Trophoblast cell (in vitro differentiated cells and primary cell): Measurements from ENCODE around the gene FLACC1.

Experiments
- DNase-seq, 2 donors: peaks; one replicate each; pipeline ENCODE4 v3.0.0-alpha.2; 2016
- H2AFZ ChIP-seq: 2 replicates; pipeline ENCODE4 v1.6.1; 2013; ENCODE audit warnings: low read length, moderate library complexity, mild to moderate bottlenecking; ENCODE audit not compliant: insufficient read depth, poor library complexity
- H2AK5ac ChIP-seq: 2 replicates; pipeline ENCODE4 v1.6.1; 2013; ENCODE audit warnings: mild to moderate bottlenecking, low read length
- H2BK120ac ChIP-seq: 2 replicates; pipeline ENCODE4 v1.6.1; 2013; ENCODE audit warnings: low read length, mild to moderate bottlenecking, moderate library complexity; ENCODE audit not compliant: insufficient read depth, poor library complexity
- H2BK12ac ChIP-seq: 2 replicates; pipeline ENCODE4 v1.6.1; 2013; ENCODE audit warnings: mild to moderate bottlenecking, low read length, moderate library complexity
- H2BK5ac ChIP-seq: 2 replicates; pipeline ENCODE4 v1.6.1; 2013; ENCODE audit warnings: low read length, low read depth, moderate library complexity, mild to moderate bottlenecking; ENCODE audit not compliant: poor library complexity
- H3K14ac ChIP-seq: 2 replicates; pipeline ENCODE4 v1.6.1; 2013; ENCODE audit warnings: mild to moderate bottlenecking, low read length
- H3K18ac ChIP-seq: 2 replicates; pipeline ENCODE4 v1.6.1; 2013; ENCODE audit warnings: mild to moderate bottlenecking, low read length
- H3K23ac ChIP-seq: 2 replicates; pipeline ENCODE4 v1.6.1; 2013; ENCODE audit warnings: low read length
- H3K27ac ChIP-seq: 2 replicates; pipeline ENCODE4 v1.5.1; 2013; ENCODE audit warnings: low read depth, mild to moderate bottlenecking, inconsistent platforms, low read length, moderate library complexity
- H3K27me3 ChIP-seq: 2 replicates; pipeline ENCODE4 v1.6.1; 2013; ENCODE audit warnings: inconsistent platforms, mild to moderate bottlenecking, low read length, moderate library complexity; ENCODE audit not compliant: insufficient read depth
- H3K36me3 ChIP-seq, 2 experiments: 1 replicate in 1 of 2; 2 replicates in 1 of 2; pipeline ENCODE4 v1.6.1; 2013; ENCODE audit warnings: low read length in 2 of 2, mild to moderate bottlenecking in 2 of 2, moderate library complexity in 1 of 2; ENCODE audit not compliant: insufficient read depth in 2 of 2, control insufficient read depth in 1 of 2
- H3K4ac ChIP-seq: 2 replicates; pipeline ENCODE4 v1.6.1; 2013; ENCODE audit warnings: low read depth, mild to moderate bottlenecking, low read length, moderate library complexity
- H3K4me1 ChIP-seq, 2 experiments: 1 replicate in 1 of 2; 2 replicates in 1 of 2; pipeline ENCODE4 v1.6.1; 2013; ENCODE audit warnings: low read length in 2 of 2, mild to moderate bottlenecking in 2 of 2, moderate library complexity in 1 of 2; ENCODE audit not compliant: insufficient read depth in 2 of 2, control insufficient read depth in 1 of 2
- H3K4me2 ChIP-seq: 2 replicates; pipeline ENCODE4 v1.6.1; 2013; ENCODE audit warnings: inconsistent platforms, mild to moderate bottlenecking, low read length, moderate library complexity
- H3K4me3 ChIP-seq: 2 replicates; pipeline ENCODE4 v1.5.1; 2013; ENCODE audit warnings: mild to moderate bottlenecking, low read depth, low read length, inconsistent platforms
- H3K79me1 ChIP-seq: one replicate; pipeline ENCODE4 v1.6.1; 2013; ENCODE audit warnings: low read length
- H3K79me2 ChIP-seq: 2 replicates; pipeline ENCODE4 v1.6.1; 2013; ENCODE audit warnings: low read length, mild to moderate bottlenecking; ENCODE audit not compliant: control insufficient read depth, insufficient read depth, poor library complexity
- H3K9ac ChIP-seq: 2 replicates; pipeline ENCODE4 v1.6.1; 2013; ENCODE audit warnings: mild to moderate bottlenecking, low read length
- H3K9me3 ChIP-seq: 2 replicates; pipeline ENCODE4 v1.6.1; 2013; ENCODE audit warnings: low read depth, mild to moderate bottlenecking, control low read depth, inconsistent platforms, low read length; ENCODE audit not compliant: insufficient read depth
- H4K12ac ChIP-seq: 2 replicates; pipeline ENCODE4 v1.6.1; 2013; ENCODE audit warnings: low read depth, mild to moderate bottlenecking, low read length, moderate library complexity
- H4K8ac ChIP-seq: 2 replicates; pipeline ENCODE4 v1.6.1; 2013; ENCODE audit warnings: low read depth, mild to moderate bottlenecking, low read length, moderate library complexity
- H4K91ac ChIP-seq: one replicate; pipeline ENCODE4 v1.6.1; 2013; ENCODE audit warnings: low read depth, mild to moderate bottlenecking, low read length, moderate library complexity
- WGBS: extraction: QIAGEN DNeasy Blood & Tissue Kit; methylation state at CpG from one replicate; pipeline ENCODE4 v1.1.7; 2013; ENCODE audit warnings: missing lambda C conversion rate; ENCODE audit not compliant: insufficient read length, insufficient coverage; ENCODE audit errors: extremely low coverage; 5-methylcytosine and 5-hydroxymethylcytosine counted together

FLACC1 gene

DNA sequence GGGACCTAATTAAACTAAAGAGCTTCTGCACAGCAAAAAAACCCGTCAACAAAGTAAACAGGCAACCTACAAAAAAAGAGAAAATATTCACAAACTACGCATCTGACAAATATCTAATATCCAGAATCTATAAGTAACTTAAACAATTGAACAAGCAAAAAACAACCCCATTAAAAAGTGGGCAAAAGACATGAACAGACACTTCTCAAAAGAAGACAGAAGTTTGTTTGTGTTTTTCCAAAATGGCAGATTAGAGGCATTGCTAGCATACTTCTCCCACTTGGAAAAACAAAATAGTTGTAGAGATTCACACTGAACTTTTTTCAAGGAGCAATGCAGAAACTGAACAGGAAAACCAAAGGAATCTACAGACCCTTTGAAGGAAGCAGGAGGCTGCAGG, 37.6 kb downstream of the FLACC1 start:
- Histone ChIP-seq H4K12ac (no peak overlapping the region), H3K27ac (no peak overlapping the region), H3K14ac (no peak overlapping the region), H2AFZ (no peak overlapping the region), H4K8ac (no peak overlapping the region), H3K9me3 (peaks cover 4% of the 10 kb centered on the region), H3K23ac (no peak overlapping the region), H2BK12ac (no peak overlapping the region), H3K4me2 (no peak overlapping the region), H3K27me3 (no peaks in the 10 kb centered on the region), H3K4ac (no peak overlapping the region), H3K4me3 (no peak overlapping the region), H3K4me1 (no peaks in the 10 kb centered on the region), H4K91ac (no peak overlapping the region), H3K36me3 (no peaks in the 10 kb centered on the region), H2BK5ac (no peak overlapping the region), H3K9ac (no peak overlapping the region), H2BK120ac (no peak overlapping the region), H3K79me2 (no peaks in the 10 kb centered on the region), H3K18ac (no peak overlapping the region), H3K79me1 (no peaks in the 10 kb centered on the region), H2AK5ac (no peak overlapping the region)
- DNase-seq = no peak
- WGBS = no CpG with 5 or more reads among the region's 2 CpGs

DNA sequence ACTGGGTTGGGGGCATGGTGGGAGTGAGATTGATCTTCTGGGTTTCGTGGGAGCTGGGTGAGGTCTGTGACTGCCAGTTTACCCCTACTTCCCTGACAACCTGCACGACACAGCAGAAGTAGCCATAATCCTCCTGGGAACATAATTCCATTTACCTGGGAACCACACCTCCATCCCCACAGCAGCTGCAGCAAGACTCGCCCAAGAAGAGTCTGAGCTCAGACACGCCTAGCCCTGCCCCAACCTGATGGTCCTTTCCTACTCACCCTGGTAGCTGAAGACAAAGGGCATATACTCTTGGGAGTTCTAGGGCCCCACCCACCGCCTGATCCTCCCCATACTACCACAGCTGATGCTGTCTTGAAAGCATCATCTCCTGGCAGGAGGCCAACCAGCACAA, 43.8 kb downstream of the FLACC1 start:
- Histone ChIP-seq H3K18ac (no peak overlapping the region), H2AFZ (no peak overlapping the region), H3K4ac (no peak overlapping the region), H3K9ac (no peak overlapping the region), H3K14ac (no peak overlapping the region), H3K4me2 (no peak overlapping the region), H3K4me1 (no peaks in the 10 kb centered on the region), H3K9me3 (peaks cover 4% of the 10 kb centered on the region), H4K8ac (no peak overlapping the region), H3K36me3 (no peaks in the 10 kb centered on the region), H2BK12ac (no peak overlapping the region), H3K27ac (no peak overlapping the region), H3K23ac (no peak overlapping the region), H4K91ac (no peak overlapping the region), H4K12ac (no peak overlapping the region), H3K27me3 (no peaks in the 10 kb centered on the region), H3K79me2 (no peaks in the 10 kb centered on the region), H3K79me1 (no peaks in the 10 kb centered on the region), H2BK5ac (no peak overlapping the region), H2BK120ac (no peak overlapping the region), H2AK5ac (no peak overlapping the region), H3K4me3 (no peak overlapping the region)
- no peak for DNase-seq
- no CpG with 5 or more reads among the region's 5 CpGs for WGBS

DNA sequence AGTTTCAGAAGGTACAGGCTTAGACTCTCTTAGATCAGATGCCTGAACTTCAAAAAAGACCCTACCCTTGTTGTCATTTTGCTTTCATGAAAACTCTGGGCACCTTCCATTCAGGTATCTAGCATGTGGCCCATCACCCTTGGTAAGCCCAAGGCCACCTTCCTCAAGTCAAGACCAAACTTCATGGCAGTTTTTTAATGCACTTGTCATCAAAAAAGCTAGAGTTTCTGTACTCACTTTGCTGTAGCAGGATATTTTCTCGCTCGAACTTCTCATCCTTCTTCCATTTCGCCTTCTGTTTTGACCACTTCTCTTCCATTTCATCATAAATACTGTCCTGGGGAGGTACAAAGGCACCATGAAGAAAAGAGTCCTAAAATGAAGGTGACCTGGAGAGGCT, 48.2 kb downstream of the FLACC1 start:
- Histone ChIP-seq H3K36me3 (no peaks in the 10 kb centered on the region), H3K79me1 (no peaks in the 10 kb centered on the region), H2BK5ac (no peak overlapping the region), H2AFZ (no peak overlapping the region), H3K27me3 (no peaks in the 10 kb centered on the region), H3K14ac (no peak overlapping the region), H2BK12ac (no peak overlapping the region), H3K4me1 (no peaks in the 10 kb centered on the region), H2BK120ac (no peak overlapping the region), H3K23ac (no peak overlapping the region), H4K12ac (no peak overlapping the region), H3K4me3 (no peak overlapping the region), H2AK5ac (no peak overlapping the region), H3K18ac (no peak overlapping the region), H4K91ac (no peak overlapping the region), H3K9ac (no peak overlapping the region), H3K9me3 (peaks cover 4% of the 10 kb centered on the region), H3K27ac (no peak overlapping the region), H4K8ac (no peak overlapping the region), H3K79me2 (no peaks in the 10 kb centered on the region), H3K4ac (no peak overlapping the region), H3K4me2 (no peak overlapping the region)
- no peak for DNase-seq
- WGBS = no CpG with 5 or more reads among the region's 3 CpGs

DNA sequence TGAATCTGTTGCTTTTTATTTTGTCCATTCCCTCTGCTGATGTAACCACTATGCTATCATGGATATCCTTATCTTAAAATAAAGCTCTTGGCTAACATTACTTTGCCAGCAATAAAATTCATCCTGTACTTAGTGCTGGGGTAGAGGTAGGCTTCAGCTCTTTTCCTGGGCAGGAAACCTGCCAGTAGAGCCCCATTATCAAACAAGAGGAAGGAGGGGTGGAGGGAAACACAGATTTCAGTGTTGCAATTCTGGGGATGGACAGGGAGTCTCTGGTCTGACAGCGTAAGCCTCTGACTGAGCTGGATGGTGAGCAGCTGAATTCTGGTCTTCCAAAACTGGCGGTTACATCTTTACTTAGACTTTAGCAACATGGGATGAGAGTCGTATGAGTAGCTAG, 49.3 kb downstream of the FLACC1 start:
- Histone ChIP-seq H4K8ac (no peak overlapping the region), H3K36me3 (no peaks in the 10 kb centered on the region), H3K9me3 (no peaks in the 10 kb centered on the region), H3K79me1 (no peaks in the 10 kb centered on the region), H2AK5ac (no peak overlapping the region), H2BK12ac (no peak overlapping the region), H3K4me2 (no peak overlapping the region), H4K91ac (no peak overlapping the region), H3K14ac (no peak overlapping the region), H4K12ac (no peak overlapping the region), H3K4me1 (no peaks in the 10 kb centered on the region), H3K79me2 (no peaks in the 10 kb centered on the region), H3K27ac (no peak overlapping the region), H3K27me3 (no peaks in the 10 kb centered on the region), H3K4me3 (no peak overlapping the region), H3K9ac (no peak overlapping the region), H2BK5ac (no peak overlapping the region), H3K23ac (no peak overlapping the region), H2BK120ac (no peak overlapping the region), H2AFZ (no peak overlapping the region), H3K4ac (no peak overlapping the region), H3K18ac (no peak overlapping the region)
- WGBS = no CpG with 5 or more reads among the region's 3 CpGs
- DNase-seq = no peak
